ENCODE data around the gene ANGPTL2. TPM values are rescaled to one million over a fixed set of nuclear protein-coding genes. Genes with fewer than 3 reads are reported as not detected.
A peak's percentile ranks its signal among the peaks of the same experiment; 100 is the strongest.

Gene ANGPTL2
- total RNA-seq, 1 donor from 2014 or later = 5.7 TPM

GRCh38 chr9:127124792-127125191 lies 2.4 kb upstream of the ANGPTL2 start:
- TF ChIP-seq, protein P1, sequence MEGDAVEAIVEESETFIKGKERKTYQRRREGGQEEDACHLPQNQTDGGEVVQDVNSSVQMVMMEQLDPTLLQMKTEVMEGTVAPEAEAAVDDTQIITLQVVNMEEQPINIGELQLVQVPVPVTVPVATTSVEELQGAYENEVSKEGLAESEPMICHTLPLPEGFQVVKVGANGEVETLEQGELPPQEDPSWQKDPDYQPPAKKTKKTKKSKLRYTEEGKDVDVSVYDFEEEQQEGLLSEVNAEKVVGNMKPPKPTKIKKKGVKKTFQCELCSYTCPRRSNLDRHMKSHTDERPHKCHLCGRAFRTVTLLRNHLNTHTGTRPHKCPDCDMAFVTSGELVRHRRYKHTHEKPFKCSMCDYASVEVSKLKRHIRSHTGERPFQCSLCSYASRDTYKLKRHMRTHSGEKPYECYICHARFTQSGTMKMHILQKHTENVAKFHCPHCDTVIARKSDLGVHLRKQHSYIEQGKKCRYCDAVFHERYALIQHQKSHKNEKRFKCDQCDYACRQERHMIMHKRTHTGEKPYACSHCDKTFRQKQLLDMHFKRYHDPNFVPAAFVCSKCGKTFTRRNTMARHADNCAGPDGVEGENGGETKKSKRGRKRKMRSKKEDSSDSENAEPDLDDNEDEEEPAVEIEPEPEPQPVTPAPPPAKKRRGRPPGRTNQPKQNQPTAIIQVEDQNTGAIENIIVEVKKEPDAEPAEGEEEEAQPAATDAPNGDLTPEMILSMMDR (IDR thresholded peaks at IDR 0.05; ENCODE audit: unreplicated experiment) = no peak
- peaks cover 8% of the 10 kb centered on the region for H3K4me1 Mint-ChIP-seq (ENCODE audit: unreplicated experiment)
- H3K9me3 Mint-ChIP-seq (ENCODE audit: unreplicated experiment) = no peaks in the 10 kb centered on the region
- no peaks in the 10 kb centered on the region for H3K36me3 Mint-ChIP-seq (ENCODE audit: low read depth, unreplicated experiment)
- H3K4me3 Mint-ChIP-seq (ENCODE audit: unreplicated experiment) = no peak overlapping the region
- no peak overlapping the region for H3K27ac Mint-ChIP-seq (ENCODE audit: unreplicated experiment)
- H3K27me3 Mint-ChIP-seq (ENCODE audit: unreplicated experiment) = no peaks in the 10 kb centered on the region
- DNase-seq (ENCODE audit: low spot score) = no peak

- peaks cover 8% of the 10 kb centered on the region for H3K4me1 Mint-ChIP-seq (ENCODE audit: unreplicated experiment)
- no peaks in the 10 kb centered on the region for H3K36me3 Mint-ChIP-seq (ENCODE audit: low read depth, unreplicated experiment)
- H3K9me3 Mint-ChIP-seq (ENCODE audit: unreplicated experiment) = no peaks in the 10 kb centered on the region
- H3K27ac Mint-ChIP-seq (ENCODE audit: unreplicated experiment) = no peak overlapping the region
- DNase-seq (ENCODE audit: low spot score) = no peak
- H3K27me3 Mint-ChIP-seq (ENCODE audit: unreplicated experiment) = no peaks in the 10 kb centered on the region
- TF ChIP-seq, protein P1 (IDR thresholded peaks at IDR 0.05; ENCODE audit: unreplicated experiment) = no peak
- no peak overlapping the region for H3K4me3 Mint-ChIP-seq (ENCODE audit: unreplicated experiment)
These were observed 1.7 kb upstream of the ANGPTL2 start for GRCh38 chr9:127124111-127124531.

- Mint-ChIP-seq H3K27me3 (ENCODE audit: unreplicated experiment) (no peaks in the 10 kb centered on the region), H3K9me3 (ENCODE audit: unreplicated experiment) (no peaks in the 10 kb centered on the region), H3K36me3 (ENCODE audit: low read depth, unreplicated experiment) (no peaks in the 10 kb centered on the region), H3K4me1 (ENCODE audit: unreplicated experiment) (peaks cover 8% of the 10 kb centered on the region), H3K4me3 (ENCODE audit: unreplicated experiment) (peak overlapping the region; percentile 48), H3K27ac (ENCODE audit: unreplicated experiment) (no peak overlapping the region)
- TF ChIP-seq, protein P1 (IDR thresholded peaks at IDR 0.05; ENCODE audit: unreplicated experiment) = no peak
- no peak for DNase-seq (ENCODE audit: low spot score)
These were observed 842 bp upstream of the ANGPTL2 start for GRCh38 chr9:127123064-127123890.

- H3K9me3 Mint-ChIP-seq (ENCODE audit: unreplicated experiment) = no peaks in the 10 kb centered on the region
- H3K4me1 Mint-ChIP-seq (ENCODE audit: unreplicated experiment) = peaks cover 8% of the 10 kb centered on the region
- peak overlapping the region; percentile 86 for H3K4me3 Mint-ChIP-seq (ENCODE audit: unreplicated experiment)
- no peaks in the 10 kb centered on the region for H3K36me3 Mint-ChIP-seq (ENCODE audit: low read depth, unreplicated experiment)
- H3K27me3 Mint-ChIP-seq (ENCODE audit: unreplicated experiment) = no peaks in the 10 kb centered on the region
- TF ChIP-seq, protein P1 (IDR thresholded peaks at IDR 0.05; ENCODE audit: unreplicated experiment) = no peak
- DNase-seq (ENCODE audit: low spot score) = no peak
- H3K27ac Mint-ChIP-seq (ENCODE audit: unreplicated experiment) = no peak overlapping the region
These were observed 733 bp downstream of the ANGPTL2 start for GRCh38 chr9:127121628-127122175.

- no peak overlapping the region for H3K27ac Mint-ChIP-seq (ENCODE audit: unreplicated experiment)
- no peaks in the 10 kb centered on the region for H3K36me3 Mint-ChIP-seq (ENCODE audit: low read depth, unreplicated experiment)
- no peak overlapping the region for H3K4me3 Mint-ChIP-seq (ENCODE audit: unreplicated experiment)
- peaks cover 4% of the 10 kb centered on the region for H3K27me3 Mint-ChIP-seq (ENCODE audit: unreplicated experiment)
- H3K9me3 Mint-ChIP-seq (ENCODE audit: unreplicated experiment) = no peaks in the 10 kb centered on the region
- H3K4me1 Mint-ChIP-seq (ENCODE audit: unreplicated experiment) = peaks cover 8% of the 10 kb centered on the region
- TF ChIP-seq, protein P1 (IDR thresholded peaks at IDR 0.05; ENCODE audit: unreplicated experiment) = no peak
- DNase-seq (ENCODE audit: low spot score) = no peak
These were observed 3.1 kb downstream of the ANGPTL2 start for GRCh38 chr9:127119320-127119709.

Data from endothelial cell (in vitro differentiated cells).